H1 (cell line): Measurements from ENCODE around the gene UCN. TPM values are rescaled to one million over a fixed set of nuclear protein-coding genes. Genes with fewer than 3 reads are reported as not detected.

Experiments used
- CTCF ChIA-PET: fragments of 300-600 bp; sonication (Branson Sonifier 250); formaldehyde crosslinking; loops from one replicate; lab custom pipeline; 2021; ENCODE audit not compliant: partially characterized antibody; lab: Charles Lee
- POLR2A ChIA-PET: fragments of 300-600 bp; sonication (Branson Sonifier 250); formaldehyde crosslinking; loops from one replicate; lab custom pipeline; 2021; ENCODE audit warnings: inconsistent platforms; ENCODE audit not compliant: partially characterized antibody; lab: Charles Lee
- DNase-seq, 2 experiments: peaks; one replicate each; pipeline versions ENCODE4 v3.0.0 to v3.0.0-alpha.2; 2010 to 2022; ENCODE audit warnings: low spot score in 2 of 2, low read depth in 1 of 2, mixed read lengths in 1 of 2
- FAIRE-seq: peaks from 2 replicates; lab custom pipeline; 2011; peaks lifted over from hg19 to GRCh38; lab: Jason Lieb, UNC
- H2AFZ ChIP-seq: 2 replicates; pipeline ENCODE4 v1.8.1; 2012; ENCODE audit warnings: low read length, inconsistent platforms
- H2AK5ac ChIP-seq: 2 replicates; pipeline ENCODE4 v1.6.1; 2013; ENCODE audit warnings: low read depth, low read length
- H2BK120ac ChIP-seq: replicated peaks from 2 replicates; pipeline ENCODE3; 2013; ENCODE audit warnings: low read depth, low read length, inconsistent platforms
- H2BK12ac ChIP-seq: 2 replicates; pipeline ENCODE4 v1.6.1; 2013; ENCODE audit warnings: low read depth, low read length
- H2BK15ac ChIP-seq: 2 replicates; pipeline ENCODE4 v1.6.1; 2013; ENCODE audit warnings: low read length
- H2BK20ac ChIP-seq: 2 replicates; pipeline ENCODE4 v1.6.1; 2013; ENCODE audit warnings: low read length
- H2BK5ac ChIP-seq: 2 replicates; pipeline ENCODE4 v1.6.1; 2013; ENCODE audit warnings: low read depth, low read length
- H3K14ac ChIP-seq: 2 replicates; pipeline ENCODE4 v1.6.1; 2013; ENCODE audit warnings: inconsistent platforms; ENCODE audit not compliant: insufficient read length
- H3K18ac ChIP-seq: 2 replicates; pipeline ENCODE4 v1.6.1; 2013; ENCODE audit warnings: low read length; ENCODE audit errors: extremely low read depth
- H3K23ac ChIP-seq: 2 replicates; pipeline ENCODE4 v1.6.1; 2013; ENCODE audit warnings: inconsistent platforms; ENCODE audit not compliant: insufficient read length
- H3K23me2 ChIP-seq: 2 replicates; pipeline ENCODE4 v1.6.1; 2013; ENCODE audit warnings: low read depth, low read length
- H3K27ac ChIP-seq: 2 replicates; pipeline ENCODE4 v1.6.1; 2011; ENCODE audit warnings: low read depth, low read length, inconsistent platforms
- H3K27me3 ChIP-seq, 4 experiments: replicated peaks in 1 of 4; 1 replicate in 1 of 4; 2 replicates in 3 of 4; pipeline versions ENCODE4 v1.6.1 to v1.8.1; 2011 to 2013; ENCODE audit warnings: low read length in 3 of 4, mild to moderate bottlenecking in 3 of 4, inconsistent platforms in 2 of 4, mixed read lengths in 2 of 4, moderate library complexity in 1 of 4; ENCODE audit not compliant: control insufficient read depth in 3 of 4, insufficient read depth in 3 of 4; ENCODE audit errors: extremely low read depth in 1 of 4
- H3K36me3 ChIP-seq, 4 experiments: 2 replicates each; pipeline versions ENCODE4 v1.6.1 to v1.8.1; 2011 to 2013; ENCODE audit warnings: mild to moderate bottlenecking in 4 of 4, low read length in 3 of 4, moderate library complexity in 2 of 4, control low read depth in 1 of 4, inconsistent platforms in 1 of 4; ENCODE audit not compliant: insufficient read depth in 4 of 4, control insufficient read depth in 2 of 4
- H3K4ac ChIP-seq: replicated peaks from 2 replicates; pipeline ENCODE3; 2013; ENCODE audit warnings: low read length, low read depth, mixed read lengths, inconsistent platforms; ENCODE audit not compliant: insufficient read length
- H3K4me1 ChIP-seq, 4 experiments: replicated peaks in 1 of 4; 1 replicate in 1 of 4; 2 replicates in 3 of 4; pipeline versions ENCODE4 v1.6.1 to v1.8.1; 2011 to 2013; ENCODE audit warnings: low read length in 3 of 4, inconsistent platforms in 2 of 4, mixed read lengths in 1 of 4; ENCODE audit not compliant: insufficient read depth in 4 of 4, control insufficient read depth in 3 of 4
- H3K4me2 ChIP-seq, 2 experiments: 2 replicates each; pipeline versions ENCODE4 v1.6.1 to v1.8.1; 2011 to 2013; ENCODE audit warnings: low read depth in 2 of 2, low read length in 2 of 2, control low read depth in 1 of 2, inconsistent platforms in 1 of 2, mild to moderate bottlenecking in 1 of 2; ENCODE audit not compliant: insufficient read depth in 1 of 2
- H3K4me3 ChIP-seq, 4 experiments: fragments of 200-600, 300-600 bp in 1 of 4; sonication (generic), shearing (Covaris generic), sonication (Bioruptor Twin) in 1 of 4; 2 replicates each; pipeline versions ENCODE4 v1.5.1 to v1.8.1; 2011 to 2016; ENCODE audit warnings: low read length in 4 of 4, low read depth in 3 of 4, control low read depth in 2 of 4, inconsistent platforms in 2 of 4, mild to moderate bottlenecking in 2 of 4, mixed read lengths in 1 of 4, moderate library complexity in 1 of 4; ENCODE audit not compliant: insufficient read depth in 2 of 4; ENCODE audit errors: extremely low read depth in 1 of 4
- H3K56ac ChIP-seq: replicated peaks from 2 replicates; pipeline ENCODE3; 2013; ENCODE audit warnings: low read depth, mild to moderate bottlenecking, mixed read lengths, low read length, inconsistent platforms; ENCODE audit not compliant: insufficient read length
- H3K79me1 ChIP-seq: 2 replicates; pipeline ENCODE4 v1.6.1; 2013; ENCODE audit warnings: low read depth, low read length, control low read depth
- H3K79me2 ChIP-seq, 2 experiments: 2 replicates each; pipeline versions ENCODE4 v1.6.1 to v1.8.1; 2012 to 2013; ENCODE audit warnings: low read length in 2 of 2, mild to moderate bottlenecking in 2 of 2, inconsistent platforms in 1 of 2; ENCODE audit not compliant: insufficient read depth in 2 of 2, control insufficient read depth in 1 of 2
- H3K9ac ChIP-seq, 4 experiments: replicated peaks in 1 of 4; 1 replicate in 1 of 4; 2 replicates in 3 of 4; pipeline versions ENCODE4 v1.6.1 to v1.8.1; 2011 to 2013; ENCODE audit warnings: low read depth in 3 of 4, low read length in 3 of 4, control low read depth in 2 of 4, mild to moderate bottlenecking in 2 of 4, moderate library complexity in 2 of 4, inconsistent platforms in 1 of 4; ENCODE audit errors: extremely low read depth in 1 of 4
- H3K9me3 ChIP-seq, 2 experiments: 2 replicates each; pipeline versions ENCODE4 v1.6.1 to v1.8.1; 2012 to 2013; ENCODE audit warnings: mild to moderate bottlenecking in 2 of 2, moderate library complexity in 2 of 2, control low read depth in 1 of 2, inconsistent platforms in 1 of 2, low read depth in 1 of 2, low read length in 1 of 2, mixed read lengths in 1 of 2; ENCODE audit not compliant: insufficient read depth in 2 of 2
- H4K20me1 ChIP-seq, 2 experiments: replicated peaks in 1 of 2; 2 replicates each; pipeline versions ENCODE3 to v1.8.1; 2011 to 2013; ENCODE audit warnings: inconsistent platforms in 2 of 2, low read length in 2 of 2, mild to moderate bottlenecking in 1 of 2; ENCODE audit not compliant: insufficient read depth in 2 of 2, control insufficient read depth in 1 of 2
- H4K5ac ChIP-seq: 2 replicates; pipeline ENCODE4 v1.6.1; 2013; ENCODE audit warnings: low read length, low read depth, mixed read lengths, inconsistent platforms; ENCODE audit not compliant: insufficient read length
- H4K8ac ChIP-seq: 2 replicates; pipeline ENCODE4 v1.8.0; 2013; ENCODE audit warnings: mild to moderate bottlenecking, moderate library complexity, low read length, inconsistent platforms; ENCODE audit not compliant: insufficient read depth; ENCODE audit errors: extremely low read depth
- H4K91ac ChIP-seq: replicated peaks from 2 replicates; pipeline ENCODE3; 2013; ENCODE audit warnings: low read length, mixed read lengths, inconsistent platforms; ENCODE audit not compliant: insufficient read length
- ATF2 ChIP-seq: IDR thresholded peaks from 2 replicates; pipeline ENCODE4 v1.6.1; 2012; ENCODE audit warnings: low read length, inconsistent platforms
- GABPA ChIP-seq: IDR thresholded peaks from 2 replicates; pipeline ENCODE4 v1.6.1; 2011; ENCODE audit warnings: mild to moderate bottlenecking, low read length, moderate library complexity, borderline replicate concordance; ENCODE audit not compliant: insufficient read depth
- GTF2F1 ChIP-seq: IDR thresholded peaks from 2 replicates; pipeline ENCODE4 v1.6.1; 2012; ENCODE audit warnings: low read depth, low read length, improper control_type of control experiment, borderline replicate concordance
- SIRT6 ChIP-seq: IDR thresholded peaks from one replicate; pipeline ENCODE4 v1.7.1; 2012; ENCODE audit warnings: low read length, inconsistent platforms
- SIX5 ChIP-seq: IDR thresholded peaks from 2 replicates; pipeline ENCODE4 v1.6.1; 2011; ENCODE audit warnings: mild to moderate bottlenecking, low read depth, low read length
- TAF7 ChIP-seq: optimal IDR thresholded peaks from 2 replicates; pipeline ENCODE3; 2011; ENCODE audit warnings: low read depth, mild to moderate bottlenecking, inconsistent platforms, low read length, moderate library complexity, borderline replicate concordance
- WGBS, 2 experiments: shearing (Covaris generic) in 1 of 2; methylation state at CpG; one replicate each; pipeline versions ENCODE4 v1.1.6 to v1.1.7; 2013 to 2015; ENCODE audit warnings: low lambda C conversion rate in 2 of 2, mixed read lengths in 2 of 2, inconsistent platforms in 1 of 2, low coverage in 1 of 2, missing lambda C conversion rate in 1 of 2; ENCODE audit not compliant: insufficient replicate concordance in 2 of 2, insufficient coverage in 1 of 2, insufficient read length in 1 of 2; ENCODE audit errors: extremely low coverage in 1 of 2, missing lambda C conversion rate in 1 of 2; 5-methylcytosine and 5-hydroxymethylcytosine counted together
- polyA plus RNA-seq, 7 experiments: library from polyadenylated mRNA; depleted of rRNA in 3 of 7; stranded (reverse) in 5 of 7; unstranded in 2 of 7; fragments of >200 nt in 5 of 7; fragments of 200-250 nt in 2 of 7; gene quantifications; 1 replicate in 5 of 7; 2 replicates in 1 of 7; 4 replicates in 1 of 7; pipeline versions ENCODE4 v1.2.1 to v1.2.3, GENCODE V29; 2011 to 2013; ENCODE audit warnings: missing spikeins in 2 of 7, mixed read lengths in 2 of 7
- total RNA-seq: library from RNA; stranded (reverse); fragmentation: NEBNext Ultra II Directional; extraction: Animal tissue kit (Norgen Biotek cat#: 25700); gene quantifications from 2 replicates; pipeline ENCODE4 v1.2.1, GENCODE V29; 2021

UCN gene
- total and polyA plus RNA-seq, 2 of the 8 experiments (the other 6 are each of a cell fraction or from before 2014, with no cell fraction given), result 0.35 TPM; not detected in 1

DNA sequence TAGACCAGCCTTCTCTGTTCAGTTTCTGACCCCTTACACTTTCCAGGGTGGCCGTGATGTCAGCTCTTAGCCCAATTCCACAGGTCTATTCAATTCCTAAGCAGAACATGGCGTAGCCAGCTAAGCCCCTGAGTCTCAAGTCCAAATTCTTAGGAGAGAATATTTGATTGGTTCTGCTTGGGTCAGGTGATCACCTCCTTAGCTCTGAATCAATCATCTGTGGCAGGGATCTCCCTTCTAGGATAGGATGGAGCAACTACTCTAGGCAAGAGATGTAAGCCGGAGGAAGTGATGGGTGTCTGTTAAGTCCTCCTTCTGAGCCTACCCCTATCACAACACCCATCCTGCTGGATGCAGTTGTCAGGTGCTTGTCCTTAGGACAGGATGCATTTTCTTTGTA is 11.1 kb downstream of the UCN start:
- H2BK5ac ChIP-seq, result no peak overlapping the region
- no peak overlapping the region for H3K27ac ChIP-seq
- no peak overlapping the region for H2BK20ac ChIP-seq
- no peaks in the 10 kb centered on the region for H3K23me2 ChIP-seq
- no peak for DNase-seq
- no peak overlapping the region for H2BK15ac ChIP-seq
- H2AK5ac ChIP-seq, result no peak overlapping the region
- no peaks in the 10 kb centered on the region for H3K4me1 ChIP-seq
- no peak overlapping the region for H3K9ac ChIP-seq
- H2BK12ac ChIP-seq, result no peak overlapping the region
- H4K20me1 ChIP-seq, result no peaks in the 10 kb centered on the region
- H2BK120ac ChIP-seq, result no peak overlapping the region
- no peak overlapping the region for H3K4ac ChIP-seq
- no peak overlapping the region for H3K23ac ChIP-seq
- no peaks in the 10 kb centered on the region for H3K79me1 ChIP-seq
- ChIA-PET CTCF (interaction anchor here (1.4 to 12.3 kb wide), 4 partner anchors 12 to 47 kb away, joined by 3 to 413 read pairs (median 110); partner anchors contain the start of genes DNAJC5G, MPV17, SLC30A3 and TRIM54), POLR2A (interaction anchor here (0.7 to 1.4 kb wide), 4 partner anchors 13 to 49 kb away, joined by 3 to 5 read pairs (median 3); no protein-coding TSS in a partner anchor)
- TF ChIP-seq GABPA (no peak), GTF2F1 (no peak), SIX5 (no peak), ATF2 (no peak), TAF7 (no peak), SIRT6 (no peak)
- no peak overlapping the region for H4K8ac ChIP-seq
- H3K18ac ChIP-seq, result no peak overlapping the region
- no peak for FAIRE-seq
- H3K36me3 ChIP-seq, result no peaks in the 10 kb centered on the region
- H4K91ac ChIP-seq, result no peak overlapping the region
- H3K4me3 ChIP-seq, result no peak overlapping the region
- H4K5ac ChIP-seq, result no peak overlapping the region
- no peak overlapping the region for H2AFZ ChIP-seq
- H3K4me2 ChIP-seq, result no peak overlapping the region
- no peaks in the 10 kb centered on the region for H3K9me3 ChIP-seq
- H3K14ac ChIP-seq, result no peak overlapping the region
- H3K79me2 ChIP-seq, result no peaks in the 10 kb centered on the region
- H3K56ac ChIP-seq, result no peak overlapping the region
- 93% methylated on average over 3 of the region's 3 CpGs; no CpG with 5 or more reads in 1 of the 2 experiments for WGBS, 2 experiments
- H3K27me3 ChIP-seq, result no peaks in the 10 kb centered on the region
